HG02763 (cell line): Measurements from ENCODE around the gene C17orf58.
"Not testable (repeated sequence)": the region's sequence is repeated elsewhere in the genome, so short reads cannot be mapped to it uniquely, and the experiment has no call there.

ENCODE experiments used
- ATAC-seq: cut with Tn5 transposase; IDR thresholded peaks from one replicate; pipeline ENCODE4 v1.9.1; 2021; ENCODE audit warnings: mild to moderate bottlenecking, moderate library complexity; ENCODE audit not compliant: unreplicated experiment

Gene C17orf58

GRCh38 chr17:67962156-67962555 is 34.1 kb downstream of the C17orf58 start:
- not testable (repeated sequence) for ATAC-seq

- ATAC-seq: not testable (repeated sequence)
These were observed 36.0 kb downstream of the C17orf58 start for GRCh38 chr17:67960276-67960675.

GRCh38 chr17:67959510-67959909 is 36.8 kb downstream of the C17orf58 start:
- no peak for ATAC-seq

- no peak for ATAC-seq
These were observed 45.3 kb downstream of the C17orf58 start for GRCh38 chr17:67950945-67951344.

GRCh38 chr17:67947325-67947813 is 48.9 kb downstream of the C17orf58 start:
- no peak for ATAC-seq

- ATAC-seq: no peak
These were observed 49.8 kb downstream of the C17orf58 start for GRCh38 chr17:67946513-67946912.

GRCh38 chr17:67944035-67944434 is 52.2 kb downstream of the C17orf58 start:
- no peak for ATAC-seq

GRCh38 chr17:67942810-67943209 is 53.5 kb downstream of the C17orf58 start:
- ATAC-seq: no peak
